ENCODE results near the gene PRKAG2.

The PRKAG2 gene

DNA sequence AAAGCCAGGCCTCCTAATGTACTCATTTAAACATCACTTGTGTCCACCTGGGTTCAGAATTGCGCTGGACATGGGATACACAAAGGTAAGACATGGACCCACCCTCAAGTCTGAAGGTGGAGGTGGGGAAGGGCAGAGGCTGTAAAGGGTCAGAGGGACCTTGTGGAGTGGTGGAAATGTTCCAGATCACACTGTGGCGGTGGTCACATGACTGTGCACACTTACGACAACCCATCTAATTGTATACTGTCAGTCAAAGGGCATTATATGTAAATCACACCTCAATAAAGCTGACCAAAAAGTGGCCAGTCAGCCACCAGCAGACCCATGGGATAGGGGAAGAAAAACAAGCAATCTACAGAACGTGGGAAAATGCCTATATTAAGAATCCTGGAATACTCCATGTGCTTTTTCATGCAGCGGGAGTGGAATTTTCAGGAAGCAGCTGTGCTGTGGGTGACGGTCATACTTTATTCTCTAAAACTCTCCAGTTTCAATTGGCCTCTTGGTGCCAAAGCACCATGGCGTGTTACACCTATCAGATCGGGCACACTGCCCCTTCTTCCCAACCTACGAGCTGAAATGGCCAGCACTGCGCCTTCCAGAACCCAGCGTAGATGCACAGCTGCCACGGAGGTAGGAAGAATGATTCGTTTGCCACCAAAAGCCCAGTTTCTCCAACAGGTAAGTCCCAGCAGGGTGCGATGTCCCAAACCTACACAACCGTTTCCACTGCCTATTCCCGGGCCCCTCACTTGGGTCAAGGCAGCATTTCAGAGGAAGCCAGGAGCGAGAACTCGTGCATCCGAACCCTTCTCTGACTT lies 69.8 kb downstream of the PRKAG2 start:
- Histone ChIP-seq H3K79me2 (ENCODE audit: insufficient read depth, low read length) (no peaks in the 10 kb centered on the region), H3K4me3 (ENCODE audit: low read depth, low read length, poor library complexity, severe bottlenecking) (no peak overlapping the region), H3K9me3 (ENCODE audit: low read length) (no peaks in the 10 kb centered on the region), H3F3A (ENCODE audit: insufficient read depth, low read length) (no peaks in the 10 kb centered on the region), H4K20me1 (ENCODE audit: insufficient read depth, low read length) (no peaks in the 10 kb centered on the region), H3K36me3 (ENCODE audit: insufficient read depth, low read length) (no peaks in the 10 kb centered on the region), H3K9me2 (ENCODE audit: low read depth, low read length) (no peaks in the 10 kb centered on the region), H3K9ac (ENCODE audit: low read length) (no peak overlapping the region), H3K4me1 (ENCODE audit: insufficient read depth, low read length, severe bottlenecking) (no peaks in the 10 kb centered on the region), H3K27ac (ENCODE audit: low read depth, low read length, poor library complexity, severe bottlenecking) (no peak overlapping the region), H2AFZ (ENCODE audit: low read length) (no peak overlapping the region), H3K4me2 (ENCODE audit: low read length) (no peak overlapping the region), H3K27me3 (ENCODE audit: insufficient read depth, low read length) (peaks cover 17% of the 10 kb centered on the region)
- TF ChIP-seq, protein P1, sequence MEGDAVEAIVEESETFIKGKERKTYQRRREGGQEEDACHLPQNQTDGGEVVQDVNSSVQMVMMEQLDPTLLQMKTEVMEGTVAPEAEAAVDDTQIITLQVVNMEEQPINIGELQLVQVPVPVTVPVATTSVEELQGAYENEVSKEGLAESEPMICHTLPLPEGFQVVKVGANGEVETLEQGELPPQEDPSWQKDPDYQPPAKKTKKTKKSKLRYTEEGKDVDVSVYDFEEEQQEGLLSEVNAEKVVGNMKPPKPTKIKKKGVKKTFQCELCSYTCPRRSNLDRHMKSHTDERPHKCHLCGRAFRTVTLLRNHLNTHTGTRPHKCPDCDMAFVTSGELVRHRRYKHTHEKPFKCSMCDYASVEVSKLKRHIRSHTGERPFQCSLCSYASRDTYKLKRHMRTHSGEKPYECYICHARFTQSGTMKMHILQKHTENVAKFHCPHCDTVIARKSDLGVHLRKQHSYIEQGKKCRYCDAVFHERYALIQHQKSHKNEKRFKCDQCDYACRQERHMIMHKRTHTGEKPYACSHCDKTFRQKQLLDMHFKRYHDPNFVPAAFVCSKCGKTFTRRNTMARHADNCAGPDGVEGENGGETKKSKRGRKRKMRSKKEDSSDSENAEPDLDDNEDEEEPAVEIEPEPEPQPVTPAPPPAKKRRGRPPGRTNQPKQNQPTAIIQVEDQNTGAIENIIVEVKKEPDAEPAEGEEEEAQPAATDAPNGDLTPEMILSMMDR (IDR thresholded peaks at IDR 0.05; ENCODE audit: low read length) = no peak
- TF ChIP-seq EZH2 (IDR thresholded peaks at IDR 0.05; ENCODE audit: borderline replicate concordance, low read length) = no peak

DNA sequence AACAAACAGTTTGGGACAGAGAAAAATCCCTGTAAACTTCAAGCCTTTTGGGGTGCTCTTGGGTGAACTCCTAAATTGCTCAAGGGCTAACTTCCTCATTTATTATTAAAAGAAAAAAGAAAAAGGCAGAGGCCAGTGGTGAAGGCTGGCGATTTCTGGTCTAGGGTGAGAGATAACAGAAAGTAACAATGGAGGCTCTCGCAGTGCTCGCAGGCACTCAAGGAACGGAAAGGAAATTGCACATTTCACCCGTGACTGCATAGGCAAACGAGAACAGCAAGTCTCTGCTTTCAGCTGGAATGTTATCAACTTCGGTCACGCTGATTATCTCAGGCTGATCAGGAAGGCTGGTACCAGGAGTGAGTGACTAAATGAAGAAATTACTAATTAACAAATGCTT lies 70.7 kb downstream of the PRKAG2 start:
- Histone ChIP-seq H3K4me2 (ENCODE audit: low read length) (no peak overlapping the region), H3K79me2 (ENCODE audit: insufficient read depth, low read length) (no peaks in the 10 kb centered on the region), H3K9me3 (ENCODE audit: low read length) (no peaks in the 10 kb centered on the region), H3K27ac (ENCODE audit: low read depth, low read length, poor library complexity, severe bottlenecking) (no peak overlapping the region), H3K4me1 (ENCODE audit: insufficient read depth, low read length, severe bottlenecking) (no peaks in the 10 kb centered on the region), H2AFZ (ENCODE audit: low read length) (no peak overlapping the region), H3F3A (ENCODE audit: insufficient read depth, low read length) (no peaks in the 10 kb centered on the region), H3K4me3 (ENCODE audit: low read depth, low read length, poor library complexity, severe bottlenecking) (no peak overlapping the region), H3K9ac (ENCODE audit: low read length) (no peak overlapping the region), H3K9me2 (ENCODE audit: low read depth, low read length) (no peaks in the 10 kb centered on the region), H3K36me3 (ENCODE audit: insufficient read depth, low read length) (no peaks in the 10 kb centered on the region), H4K20me1 (ENCODE audit: insufficient read depth, low read length) (no peaks in the 10 kb centered on the region), H3K27me3 (ENCODE audit: insufficient read depth, low read length) (peaks cover 21% of the 10 kb centered on the region)
- no peak for TF ChIP-seq EZH2 (IDR thresholded peaks at IDR 0.05; ENCODE audit: borderline replicate concordance, low read length)
- TF ChIP-seq, protein P1 (IDR thresholded peaks at IDR 0.05; ENCODE audit: low read length) = no peak

DNA sequence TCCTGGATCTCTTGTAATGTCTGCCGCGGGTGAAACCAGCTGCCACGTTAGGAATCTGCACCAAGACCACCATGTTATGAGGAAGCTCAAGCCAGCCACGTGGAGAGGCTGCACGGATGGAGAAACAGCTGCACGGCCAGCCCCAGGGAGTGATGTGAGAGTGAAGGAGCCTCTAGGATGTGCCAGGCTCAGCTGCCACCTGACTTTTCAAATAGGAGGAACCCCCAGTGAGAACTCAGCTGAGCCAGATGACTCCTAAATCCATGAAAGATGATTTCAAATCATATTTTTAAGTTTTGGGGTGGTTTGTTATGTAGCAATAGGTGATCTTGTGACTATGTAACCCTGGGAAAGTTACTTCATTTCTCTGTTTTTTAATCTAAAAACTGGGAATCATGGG lies 71.7 kb downstream of the PRKAG2 start:
- H3K4me3 ChIP-seq (ENCODE audit: low read depth, low read length, poor library complexity, severe bottlenecking) = no peak overlapping the region
- no peaks in the 10 kb centered on the region for H4K20me1 ChIP-seq (ENCODE audit: insufficient read depth, low read length)
- H3K9ac ChIP-seq (ENCODE audit: low read length) = no peak overlapping the region
- no peaks in the 10 kb centered on the region for H3K36me3 ChIP-seq (ENCODE audit: insufficient read depth, low read length)
- peaks cover 24% of the 10 kb centered on the region for H3K27me3 ChIP-seq (ENCODE audit: insufficient read depth, low read length)
- H3K4me1 ChIP-seq (ENCODE audit: insufficient read depth, low read length, severe bottlenecking) = no peaks in the 10 kb centered on the region
- H3K9me3 ChIP-seq (ENCODE audit: low read length) = no peaks in the 10 kb centered on the region
- no peaks in the 10 kb centered on the region for H3F3A ChIP-seq (ENCODE audit: insufficient read depth, low read length)
- H3K79me2 ChIP-seq (ENCODE audit: insufficient read depth, low read length) = no peaks in the 10 kb centered on the region
- H2AFZ ChIP-seq (ENCODE audit: low read length) = no peak overlapping the region
- H3K9me2 ChIP-seq (ENCODE audit: low read depth, low read length) = no peaks in the 10 kb centered on the region
- TF ChIP-seq, protein P1 (IDR thresholded peaks at IDR 0.05; ENCODE audit: low read length) = no peak
- no peak for TF ChIP-seq EZH2 (IDR thresholded peaks at IDR 0.05; ENCODE audit: borderline replicate concordance, low read length)
- no peak overlapping the region for H3K27ac ChIP-seq (ENCODE audit: low read depth, low read length, poor library complexity, severe bottlenecking)
- no peak overlapping the region for H3K4me2 ChIP-seq (ENCODE audit: low read length)

Measured in OCI-LY1 (cell line).